ENCODE measurements around the gene OR2T34.
A peak's percentile ranks its signal among the peaks of the same experiment; 100 is the strongest.
"Not testable (repeated sequence)": the region's sequence is repeated elsewhere in the genome, so short reads cannot be mapped to it uniquely, and the experiment has no call there.

OR2T34 gene, protein sequence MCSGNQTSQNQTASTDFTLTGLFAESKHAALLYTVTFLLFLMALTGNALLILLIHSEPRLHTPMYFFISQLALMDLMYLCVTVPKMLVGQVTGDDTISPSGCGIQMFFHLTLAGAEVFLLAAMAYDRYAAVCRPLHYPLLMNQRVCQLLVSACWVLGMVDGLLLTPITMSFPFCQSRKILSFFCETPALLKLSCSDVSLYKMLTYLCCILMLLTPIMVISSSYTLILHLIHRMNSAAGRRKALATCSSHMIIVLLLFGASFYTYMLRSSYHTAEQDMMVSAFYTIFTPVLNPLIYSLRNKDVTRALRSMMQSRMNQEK

DNA sequence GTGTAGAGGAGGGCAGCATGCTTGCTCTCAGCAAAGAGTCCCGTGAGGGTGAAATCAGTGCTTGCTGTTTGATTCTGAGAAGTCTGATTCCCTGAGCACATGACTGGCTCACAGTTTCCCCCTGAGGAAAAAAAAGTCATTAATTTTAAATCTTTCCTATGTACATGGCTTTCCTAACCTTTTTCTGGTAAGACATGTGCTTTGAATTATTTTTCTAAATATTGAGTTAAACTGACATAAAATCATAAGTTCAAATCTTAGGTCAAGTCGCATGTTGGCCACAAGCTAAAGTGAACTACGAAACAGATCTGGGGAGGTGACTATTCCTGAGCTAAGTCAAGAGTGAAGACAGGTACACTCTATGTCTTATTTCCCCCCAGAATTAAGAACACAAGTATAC is at the start of gene OR2T34:
TSS of gene OR2T34 (minus strand) at position 101 of the 400 bp plus-strand sequence. CDS start at position 101, 0 bp downstream.
- H3K4me3 ChIP-seq (ENCODE audit: low read depth, low read length); DNase-seq (ENCODE audit: low read depth, low spot score); POLR2A ChIA-PET; CTCF ChIA-PET: not testable (repeated sequence)

DNA sequence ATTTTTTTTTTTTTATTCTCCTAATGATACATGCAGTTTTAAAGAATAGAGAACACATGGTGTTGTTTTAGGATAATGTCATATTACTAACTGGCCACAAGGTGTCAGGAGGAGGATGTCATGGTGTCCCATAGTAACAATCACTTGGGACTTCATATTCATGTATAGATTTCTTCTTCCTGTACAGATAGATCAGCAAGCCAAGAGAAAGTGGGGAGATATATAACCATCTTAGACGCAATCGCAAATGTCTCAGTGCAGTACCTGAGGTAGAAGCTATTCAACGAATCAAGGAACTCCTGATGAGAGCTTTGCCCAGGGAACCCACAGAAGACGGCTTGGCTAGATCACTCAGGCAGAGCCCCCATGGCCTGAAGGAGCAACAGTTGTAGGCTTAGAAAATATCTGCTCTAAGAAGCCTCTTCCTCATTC is 48.0 kb upstream of the OR2T34 start:
- DNase-seq (ENCODE audit: low read depth, low spot score) = no peak
- ChIA-PET POLR2A (no interaction called here), CTCF (interaction anchor here (3.2 kb wide), 1 partner anchor 183 kb away, joined by 19 read pairs; no protein-coding TSS in a partner anchor)
- H3K4me3 ChIP-seq (ENCODE audit: low read depth, low read length) = no peak overlapping the region
- TF ChIP-seq, protein P1, sequence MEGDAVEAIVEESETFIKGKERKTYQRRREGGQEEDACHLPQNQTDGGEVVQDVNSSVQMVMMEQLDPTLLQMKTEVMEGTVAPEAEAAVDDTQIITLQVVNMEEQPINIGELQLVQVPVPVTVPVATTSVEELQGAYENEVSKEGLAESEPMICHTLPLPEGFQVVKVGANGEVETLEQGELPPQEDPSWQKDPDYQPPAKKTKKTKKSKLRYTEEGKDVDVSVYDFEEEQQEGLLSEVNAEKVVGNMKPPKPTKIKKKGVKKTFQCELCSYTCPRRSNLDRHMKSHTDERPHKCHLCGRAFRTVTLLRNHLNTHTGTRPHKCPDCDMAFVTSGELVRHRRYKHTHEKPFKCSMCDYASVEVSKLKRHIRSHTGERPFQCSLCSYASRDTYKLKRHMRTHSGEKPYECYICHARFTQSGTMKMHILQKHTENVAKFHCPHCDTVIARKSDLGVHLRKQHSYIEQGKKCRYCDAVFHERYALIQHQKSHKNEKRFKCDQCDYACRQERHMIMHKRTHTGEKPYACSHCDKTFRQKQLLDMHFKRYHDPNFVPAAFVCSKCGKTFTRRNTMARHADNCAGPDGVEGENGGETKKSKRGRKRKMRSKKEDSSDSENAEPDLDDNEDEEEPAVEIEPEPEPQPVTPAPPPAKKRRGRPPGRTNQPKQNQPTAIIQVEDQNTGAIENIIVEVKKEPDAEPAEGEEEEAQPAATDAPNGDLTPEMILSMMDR (IDR thresholded peaks at IDR 0.05; ENCODE audit: insufficient read depth, low read length, missing control alignments) = peak; percentile 12

DNA sequence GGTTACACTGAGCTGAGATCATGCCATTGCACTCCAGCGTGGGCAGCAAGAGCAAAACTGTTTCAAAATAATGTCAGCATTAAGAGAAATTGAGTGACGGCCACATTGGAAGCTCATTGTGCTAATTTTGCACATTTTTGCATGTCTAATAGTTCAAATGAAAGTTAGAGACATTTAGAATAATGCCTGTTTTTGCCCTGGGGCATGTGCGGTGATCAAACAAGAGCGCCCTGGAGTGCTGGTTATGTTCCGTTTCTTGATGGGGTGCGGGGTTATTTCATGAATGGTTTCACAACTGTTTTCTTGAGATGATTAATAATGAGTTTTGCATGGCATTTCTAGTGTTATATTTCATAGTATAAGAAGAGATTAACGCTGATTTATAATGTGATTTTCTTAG is 47.2 kb upstream of the OR2T34 start:
- POLR2A ChIA-PET = no interaction called here
- CTCF ChIA-PET = interaction anchor here (3.2 kb wide), 1 partner anchor 184 kb away, joined by 19 read pairs; no protein-coding TSS in a partner anchor
- no peak for DNase-seq (ENCODE audit: low read depth, low spot score)
- H3K4me3 ChIP-seq (ENCODE audit: low read depth, low read length) = no peak overlapping the region
- TF ChIP-seq, protein P1 (IDR thresholded peaks at IDR 0.05; ENCODE audit: insufficient read depth, low read length, missing control alignments) = no peak

DNA sequence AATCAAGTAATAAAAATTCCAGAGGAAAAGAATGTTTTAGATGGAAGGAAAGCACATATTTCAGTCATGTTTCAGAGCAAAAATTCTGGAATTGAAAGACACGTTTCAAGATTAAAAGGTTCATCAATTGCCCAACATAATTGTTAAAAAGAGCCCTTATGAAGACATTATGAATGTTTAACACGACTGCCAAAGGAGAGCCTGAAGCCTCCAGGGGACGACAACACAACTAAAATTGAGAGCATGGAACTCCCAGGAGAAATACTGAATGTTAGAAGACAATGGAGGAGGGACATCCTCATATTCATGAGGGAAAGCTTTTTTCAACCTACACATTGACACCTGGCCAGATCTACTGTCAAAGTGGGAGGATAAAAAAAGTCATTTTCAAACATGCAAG is 44.3 kb upstream of the OR2T34 start:
- no peak for DNase-seq (ENCODE audit: low read depth, low spot score)
- POLR2A ChIA-PET = no interaction called here
- TF ChIP-seq, protein P1 (IDR thresholded peaks at IDR 0.05; ENCODE audit: insufficient read depth, low read length, missing control alignments) = no peak
- CTCF ChIA-PET = no interaction called here
- no peak overlapping the region for H3K4me3 ChIP-seq (ENCODE audit: low read depth, low read length)

DNA sequence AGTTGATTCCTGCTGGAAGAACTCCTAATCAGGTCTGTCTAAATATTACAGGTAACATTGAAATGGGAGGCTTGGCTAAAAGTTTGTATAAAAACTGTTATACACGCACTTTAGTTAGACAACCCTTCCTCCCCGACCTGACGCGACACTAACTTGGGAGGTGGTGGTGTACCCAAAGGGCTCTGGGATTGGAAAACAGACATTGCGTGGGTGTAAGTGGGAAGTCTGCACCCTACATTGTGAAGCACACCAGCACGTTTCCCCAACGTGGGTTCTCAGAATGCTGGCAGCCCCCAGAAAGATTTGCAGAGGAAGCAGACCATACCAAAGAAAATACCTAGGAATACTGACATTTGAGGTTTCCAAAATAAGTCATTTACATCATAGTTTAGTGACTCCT is 43.6 kb upstream of the OR2T34 start:
- no peak overlapping the region for H3K4me3 ChIP-seq (ENCODE audit: low read depth, low read length)
- ChIA-PET POLR2A (no interaction called here), CTCF (no interaction called here)
- TF ChIP-seq, protein P1 (IDR thresholded peaks at IDR 0.05; ENCODE audit: insufficient read depth, low read length, missing control alignments) = no peak
- no peak for DNase-seq (ENCODE audit: low read depth, low spot score)

DNA sequence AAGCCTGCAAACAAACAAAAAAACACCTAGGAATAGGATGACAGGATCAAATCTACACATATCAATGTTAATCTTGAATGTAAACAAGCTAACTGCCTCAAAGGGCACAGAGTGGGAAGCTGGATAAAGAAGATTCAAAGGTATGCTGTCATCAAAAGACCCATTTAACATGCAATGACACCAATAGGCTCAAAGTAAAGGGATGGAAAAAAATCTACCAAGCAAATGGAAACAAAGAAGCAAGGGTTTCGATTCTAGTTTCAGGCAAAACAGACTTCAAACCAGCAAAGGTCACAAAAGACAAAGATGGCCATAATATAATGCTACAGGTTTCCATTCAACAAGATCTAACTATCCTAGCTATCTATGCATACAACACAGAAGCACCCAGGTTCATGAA is 39.2 kb upstream of the OR2T34 start:
- no peak for DNase-seq (ENCODE audit: low read depth, low spot score)
- TF ChIP-seq, protein P1 (IDR thresholded peaks at IDR 0.05; ENCODE audit: insufficient read depth, low read length, missing control alignments) = no peak
- ChIA-PET CTCF (no interaction called here), POLR2A (no interaction called here)
- no peak overlapping the region for H3K4me3 ChIP-seq (ENCODE audit: low read depth, low read length)

DNA sequence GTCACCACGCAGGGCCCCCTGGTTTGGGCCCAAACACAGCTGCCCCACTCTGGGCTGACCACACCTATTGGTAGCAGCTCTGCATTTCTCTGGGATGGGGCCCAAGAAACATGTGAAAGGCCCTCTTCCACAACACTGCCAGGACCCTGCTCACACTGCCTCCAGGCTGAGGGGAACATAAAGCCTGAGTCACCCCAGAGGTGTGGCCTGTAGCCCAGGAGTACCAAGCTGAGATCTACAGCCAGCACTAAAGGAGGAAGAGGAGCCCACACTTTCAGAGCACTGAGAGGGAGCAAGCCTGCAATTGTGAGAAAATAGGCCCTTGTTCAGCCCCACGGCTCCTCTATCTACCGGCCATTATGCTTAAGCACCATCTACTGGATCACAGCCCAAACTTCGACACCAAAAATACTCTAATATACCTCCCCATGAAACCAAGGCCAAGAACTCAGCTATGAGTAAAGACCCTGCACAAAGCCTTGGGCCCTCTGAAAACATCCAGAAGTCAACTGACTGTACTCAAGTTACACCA is 37.4 kb upstream of the OR2T34 start:
- POLR2A ChIA-PET = no interaction called here
- DNase-seq (ENCODE audit: low read depth, low spot score) = no peak
- no peak overlapping the region for H3K4me3 ChIP-seq (ENCODE audit: low read depth, low read length)
- CTCF ChIA-PET = no interaction called here
- TF ChIP-seq, protein P1 (IDR thresholded peaks at IDR 0.05; ENCODE audit: insufficient read depth, low read length, missing control alignments) = no peak
